Loucy (cell line): ENCODE data around the gene PKNOX2.

Experiments
- H2AFZ ChIP-seq: fragments of 200-600 bp; sonication (generic); 2 replicates; pipeline ENCODE4 v1.6.0; 2016; ENCODE audit warnings: antibody characterized with exemption, mild to moderate bottlenecking, low read length, moderate library complexity
- H3F3A ChIP-seq: fragments of 200-600 bp; 2 replicates; pipeline ENCODE4 v1.6.0; 2016; ENCODE audit warnings: antibody characterized with exemption, low read depth, mild to moderate bottlenecking
- H3K27me3 ChIP-seq: fragments of 200-600 bp; sonication (generic); 2 replicates; pipeline ENCODE4 v1.6.1; 2014; ENCODE audit warnings: low read length, mild to moderate bottlenecking; ENCODE audit not compliant: insufficient read depth, poor library complexity, severe bottlenecking
- H3K36me3 ChIP-seq: fragments of 200-600 bp; sonication (generic); 2 replicates; pipeline ENCODE4 v1.6.1; 2016; ENCODE audit warnings: low read length; ENCODE audit not compliant: insufficient read depth
- H3K4me1 ChIP-seq: fragments of 200-600 bp; sonication (generic); 2 replicates; pipeline ENCODE4 v1.5.1; 2014; ENCODE audit warnings: low read length, mild to moderate bottlenecking; ENCODE audit not compliant: insufficient read depth, poor library complexity, severe bottlenecking
- H3K4me2 ChIP-seq: fragments of 200-600 bp; sonication (generic); 2 replicates; pipeline ENCODE4 v1.6.0; 2014; ENCODE audit warnings: antibody characterized with exemption, low read length, low read depth, mild to moderate bottlenecking; ENCODE audit not compliant: poor library complexity, severe bottlenecking
- H3K4me3 ChIP-seq: fragments of 200-600 bp; sonication (generic); 2 replicates; pipeline ENCODE4 v1.5.1; 2014; ENCODE audit warnings: low read length, mild to moderate bottlenecking, mixed read lengths; ENCODE audit not compliant: poor library complexity, severe bottlenecking
- H3K79me2 ChIP-seq: fragments of 200-600 bp; sonication (generic); 2 replicates; pipeline ENCODE4 v1.6.1; 2014; ENCODE audit warnings: low read length; ENCODE audit not compliant: insufficient read depth
- H3K9ac ChIP-seq: fragments of 200-600 bp; sonication (generic); 2 replicates; pipeline ENCODE4 v1.6.0; 2014; ENCODE audit warnings: mild to moderate bottlenecking, low read depth, low read length, moderate library complexity; ENCODE audit not compliant: poor library complexity, severe bottlenecking
- H3K9me2 ChIP-seq: fragments of 200-600 bp; sonication (generic); replicated peaks from 2 replicates; pipeline ENCODE4 v1.6.1; 2016; ENCODE audit warnings: low read depth, low read length, mixed read lengths
- H3K9me3 ChIP-seq: fragments of 200-600 bp; sonication (generic); 2 replicates; pipeline ENCODE4 v1.6.1; 2014; ENCODE audit warnings: mild to moderate bottlenecking, antibody characterized with exemption, low read length, low read depth; ENCODE audit not compliant: insufficient read depth
- H4K20me1 ChIP-seq: fragments of 200-600 bp; sonication (generic); 2 replicates; pipeline ENCODE4 v1.6.0; 2014; ENCODE audit warnings: antibody characterized with exemption, low read length, mild to moderate bottlenecking; ENCODE audit not compliant: insufficient read depth, poor library complexity, severe bottlenecking
- EZH2phosphoT487 ChIP-seq: fragments of 200-600 bp; IDR thresholded peaks from 2 replicates; pipeline ENCODE4 v1.6.1; 2018; ENCODE audit warnings: antibody characterized with exemption, mild to moderate bottlenecking, moderate library complexity, borderline replicate concordance
- TF ChIP-seq, protein P1 (sequence below): fragments of 200-600 bp; sonication (generic); conservative IDR thresholded peaks from 2 replicates; pipeline ENCODE4 v1.5.1; 2014; ENCODE audit warnings: mild to moderate bottlenecking, antibody characterized with exemption, low read length

PKNOX2 gene

DNA sequence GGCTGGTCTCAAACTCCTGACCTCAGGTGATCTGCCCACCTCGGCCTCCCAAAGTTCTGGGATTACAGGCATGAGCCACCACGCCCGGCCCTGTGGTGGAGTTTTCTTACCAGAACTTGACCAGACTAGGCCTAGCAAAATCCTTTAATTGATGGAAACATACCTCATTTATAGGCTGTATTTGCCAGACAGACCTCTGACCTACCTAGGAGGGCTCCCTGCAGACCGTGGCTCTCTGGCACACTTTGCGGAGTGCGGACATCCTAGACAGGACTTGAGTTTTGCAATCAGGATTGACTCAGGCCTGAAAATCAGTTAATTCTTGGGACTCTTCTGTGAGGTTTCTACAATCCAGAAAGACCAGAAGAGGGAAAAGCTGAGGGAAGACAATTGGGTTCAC, 278.4 kb downstream of the PKNOX2 start:
- no peaks in the 10 kb centered on the region for H4K20me1 ChIP-seq
- no peak for TF ChIP-seq EZH2phosphoT487
- TF ChIP-seq, protein P1, sequence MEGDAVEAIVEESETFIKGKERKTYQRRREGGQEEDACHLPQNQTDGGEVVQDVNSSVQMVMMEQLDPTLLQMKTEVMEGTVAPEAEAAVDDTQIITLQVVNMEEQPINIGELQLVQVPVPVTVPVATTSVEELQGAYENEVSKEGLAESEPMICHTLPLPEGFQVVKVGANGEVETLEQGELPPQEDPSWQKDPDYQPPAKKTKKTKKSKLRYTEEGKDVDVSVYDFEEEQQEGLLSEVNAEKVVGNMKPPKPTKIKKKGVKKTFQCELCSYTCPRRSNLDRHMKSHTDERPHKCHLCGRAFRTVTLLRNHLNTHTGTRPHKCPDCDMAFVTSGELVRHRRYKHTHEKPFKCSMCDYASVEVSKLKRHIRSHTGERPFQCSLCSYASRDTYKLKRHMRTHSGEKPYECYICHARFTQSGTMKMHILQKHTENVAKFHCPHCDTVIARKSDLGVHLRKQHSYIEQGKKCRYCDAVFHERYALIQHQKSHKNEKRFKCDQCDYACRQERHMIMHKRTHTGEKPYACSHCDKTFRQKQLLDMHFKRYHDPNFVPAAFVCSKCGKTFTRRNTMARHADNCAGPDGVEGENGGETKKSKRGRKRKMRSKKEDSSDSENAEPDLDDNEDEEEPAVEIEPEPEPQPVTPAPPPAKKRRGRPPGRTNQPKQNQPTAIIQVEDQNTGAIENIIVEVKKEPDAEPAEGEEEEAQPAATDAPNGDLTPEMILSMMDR: no peak
- H3K9ac ChIP-seq: no peak overlapping the region
- H3K4me2 ChIP-seq: no peak overlapping the region
- no peak overlapping the region for H2AFZ ChIP-seq
- no peaks in the 10 kb centered on the region for H3K27me3 ChIP-seq
- H3K4me3 ChIP-seq: no peak overlapping the region
- H3K36me3 ChIP-seq: no peaks in the 10 kb centered on the region
- H3K4me1 ChIP-seq: no peaks in the 10 kb centered on the region
- H3K9me3 ChIP-seq: no peaks in the 10 kb centered on the region
- H3F3A ChIP-seq: no peaks in the 10 kb centered on the region
- H3K9me2 ChIP-seq: no peaks in the 10 kb centered on the region
- H3K79me2 ChIP-seq: no peaks in the 10 kb centered on the region

DNA sequence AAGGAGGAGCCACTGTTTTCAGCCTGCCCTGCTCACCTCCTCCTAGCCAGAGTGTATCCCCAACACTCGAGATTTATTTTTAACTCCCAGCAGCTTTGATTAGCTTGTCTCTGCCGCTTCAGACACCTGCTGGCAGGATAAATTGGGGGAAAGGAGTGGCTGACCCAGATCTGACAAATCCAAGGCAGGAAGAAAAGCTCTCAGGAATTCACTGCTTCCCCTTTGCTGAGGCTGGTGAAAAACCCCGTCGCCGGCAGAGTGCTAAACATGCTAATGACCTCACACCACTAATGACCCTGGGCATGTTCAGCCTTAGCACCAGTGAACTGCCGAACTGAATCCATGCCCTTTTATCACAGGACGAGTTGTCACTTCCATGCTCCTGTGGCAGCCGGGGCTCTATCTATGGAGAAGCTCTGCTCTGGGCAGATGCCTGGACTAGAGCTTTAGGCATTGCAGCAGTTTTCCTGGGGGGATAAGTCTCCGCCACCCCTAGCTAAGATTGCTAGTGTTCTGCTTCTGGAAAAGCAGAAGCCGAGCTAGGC, 279.3 kb downstream of the PKNOX2 start:
- no peaks in the 10 kb centered on the region for H3K9me3 ChIP-seq
- no peak overlapping the region for H3K4me2 ChIP-seq
- no peak overlapping the region for H2AFZ ChIP-seq
- no peaks in the 10 kb centered on the region for H3K4me1 ChIP-seq
- H3F3A ChIP-seq: no peaks in the 10 kb centered on the region
- no peaks in the 10 kb centered on the region for H3K27me3 ChIP-seq
- H3K9me2 ChIP-seq: no peaks in the 10 kb centered on the region
- H3K4me3 ChIP-seq: no peak overlapping the region
- H3K79me2 ChIP-seq: no peaks in the 10 kb centered on the region
- no peak overlapping the region for H3K9ac ChIP-seq
- H3K36me3 ChIP-seq: no peaks in the 10 kb centered on the region
- no peaks in the 10 kb centered on the region for H4K20me1 ChIP-seq
- TF ChIP-seq, protein P1: no peak
- TF ChIP-seq EZH2phosphoT487: no peak

DNA sequence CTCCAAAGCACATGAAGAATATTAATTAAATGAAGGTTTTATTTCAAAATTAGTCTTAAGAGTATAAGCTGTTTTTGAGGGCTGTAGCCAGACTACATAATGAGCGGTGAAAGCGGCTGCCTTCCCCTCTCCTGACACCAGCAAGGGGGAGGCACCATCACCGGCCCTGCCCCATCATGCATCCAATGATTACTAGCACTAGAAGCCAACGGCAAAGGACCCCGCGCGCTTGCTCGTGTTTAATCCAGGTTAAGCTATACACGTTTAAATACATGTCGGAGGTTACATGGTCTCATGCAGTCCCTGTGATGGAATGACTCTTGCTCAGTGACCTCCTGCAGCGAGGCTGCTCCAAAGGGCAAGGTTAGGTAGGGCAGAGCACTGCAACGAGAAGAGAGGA, 281.2 kb downstream of the PKNOX2 start:
- TF ChIP-seq, protein P1: no peak
- TF ChIP-seq EZH2phosphoT487: no peak
- Histone ChIP-seq H3F3A (no peaks in the 10 kb centered on the region), H3K4me1 (no peaks in the 10 kb centered on the region), H3K9me3 (no peaks in the 10 kb centered on the region), H3K9ac (no peak overlapping the region), H2AFZ (no peak overlapping the region), H3K27me3 (no peaks in the 10 kb centered on the region), H3K79me2 (no peaks in the 10 kb centered on the region), H3K4me2 (no peak overlapping the region), H3K4me3 (no peak overlapping the region), H3K36me3 (no peaks in the 10 kb centered on the region), H4K20me1 (no peaks in the 10 kb centered on the region), H3K9me2 (no peaks in the 10 kb centered on the region)
